ENCODE data around the gene SLC41A2.

GRCh38 chr12:104966677-104967076, 8.6 kb upstream of the SLC41A2 start:
- TF ChIP-seq CTCF (IDR thresholded peaks at IDR 0.05) (no peak), EZH2 (IDR thresholded peaks at IDR 0.05; ENCODE audit: borderline replicate concordance, insufficient read depth, low read depth, low read length, poor library complexity, severe bottlenecking) (no peak)
